ENCODE measurements around the gene CHAD. TPM values are rescaled to one million over a fixed set of nuclear protein-coding genes. Genes with fewer than 3 reads are reported as not detected.
A peak's percentile ranks its signal among the peaks of the same experiment; 100 is the strongest.

The CHAD gene
- total and polyA plus RNA-seq, 3 donors from 2014 or later: 0.79 to 2.9 (median 0.81) TPM

- intact Hi-C loops (cut with DNase I; ENCODE audit: low total_unique reads): loop anchor here (5.0 to 10.0 kb wide), 2 partner anchors 61 to 143 kb away; no protein-coding TSS in a partner anchor
- H3K9me3 ChIP-seq: no peaks in the 10 kb centered on the region
Measured at GRCh38 chr17:50481648-50482047, 13.0 kb upstream of the CHAD start.

GRCh38 chr17:50480854-50481490 lies 12.3 kb upstream of the CHAD start:
- H3K27ac ChIP-seq: no peak overlapping the region
- no peak for TF ChIP-seq POLR2A (IDR thresholded peaks at IDR 0.05)
- intact Hi-C loops (cut with DNase I; ENCODE audit: low total_unique reads): loop anchor here (5.0 to 10.0 kb wide), 2 partner anchors 61 to 144 kb away; no protein-coding TSS in a partner anchor
- H3K36me3 ChIP-seq (ENCODE audit: low read depth, missing control alignments): no peaks in the 10 kb centered on the region
- no peaks in the 10 kb centered on the region for H3K9me3 ChIP-seq
- H3K4me3 ChIP-seq: no peak overlapping the region
- no peak for DNase-seq
- WGBS, 2 donors: 86 to 93% methylated on average over 2 of the region's 2 CpGs
- H3K27me3 ChIP-seq: no peaks in the 10 kb centered on the region
- peaks cover 22% of the 10 kb centered on the region for H3K4me1 ChIP-seq

More at GRCh38 chr17:50481648-50482047, 13.0 kb upstream of the CHAD start:
- no peak for TF ChIP-seq CTCF (IDR thresholded peaks at IDR 0.05)
- no peak for TF ChIP-seq POLR2A (IDR thresholded peaks at IDR 0.05)
- Histone ChIP-seq H3K27ac (no peak overlapping the region), H3K4me1 (peaks cover 22% of the 10 kb centered on the region), H3K36me3 (ENCODE audit: low read depth, missing control alignments) (no peaks in the 10 kb centered on the region), H3K4me3 (no peak overlapping the region), H3K27me3 (no peaks in the 10 kb centered on the region)
- no peak for DNase-seq
- WGBS, 2 donors: 46 to 69% methylated on average over 4 of the region's 4 CpGs

GRCh38 chr17:50480142-50480764 lies 11.6 kb upstream of the CHAD start:
- no peak for TF ChIP-seq CTCF (IDR thresholded peaks at IDR 0.05)
- TF ChIP-seq POLR2A (IDR thresholded peaks at IDR 0.05): no peak
- H3K27me3 ChIP-seq: no peaks in the 10 kb centered on the region
- DNase-seq: no peak
- no peak overlapping the region for H3K27ac ChIP-seq
- WGBS, 2 donors: 79 to 81% methylated on average over 7 of the region's 7 CpGs
- H3K9me3 ChIP-seq: no peaks in the 10 kb centered on the region
- no peak overlapping the region for H3K4me3 ChIP-seq
- no peaks in the 10 kb centered on the region for H3K36me3 ChIP-seq (ENCODE audit: low read depth, missing control alignments)
- H3K4me1 ChIP-seq: peaks cover 22% of the 10 kb centered on the region
- intact Hi-C loops (cut with DNase I; ENCODE audit: low total_unique reads): loop anchor here (5.0 to 10.0 kb wide), 2 partner anchors 62 to 145 kb away; no protein-coding TSS in a partner anchor

- no peaks in the 10 kb centered on the region for H3K9me3 ChIP-seq
- intact Hi-C loops (cut with DNase I; ENCODE audit: low total_unique reads): loop anchor here (5.0 to 10.0 kb wide), 3 partner anchors 63 to 145 kb away; partner anchors contain the start of genes EME1 and MRPL27
- no peak for TF ChIP-seq POLR2A (IDR thresholded peaks at IDR 0.05)
- peak; percentile 24 to 53 (median 42) for TF ChIP-seq CTCF (IDR thresholded peaks at IDR 0.05)
- peak overlapping the region; percentile 85 to 93 for H3K27ac ChIP-seq
- peak; percentile 91 for DNase-seq
- H3K4me3 ChIP-seq: peak overlapping the region; percentile 78 to 79
- no peaks in the 10 kb centered on the region for H3K27me3 ChIP-seq
- peaks cover 22% of the 10 kb centered on the region for H3K4me1 ChIP-seq
- WGBS, 2 donors: 10 to 13% methylated on average over 15 to 19 of the region's 19 CpGs
- H3K36me3 ChIP-seq (ENCODE audit: low read depth, missing control alignments): no peaks in the 10 kb centered on the region
Measured at GRCh38 chr17:50479522-50480141, 11.0 kb upstream of the CHAD start.

All from testis (tissue), 3 donors.